GM12878 (cell line): ENCODE data around the gene KLHL3. TPM values are rescaled to one million over a fixed set of nuclear protein-coding genes. Genes with fewer than 3 reads are reported as not detected.

Source experiments
- ATAC-seq: fragments of 200-7000 bp; cut with Tn5 transposase; 3 replicates; pipeline ENCODE4 v1.9.1; 2020; ENCODE audit warnings: mild to moderate bottlenecking, moderate library complexity
- BruUV-seq: library from RNA; stranded (reverse); fragments of 400-500 nt; replicated peaks from 2 replicates; lab custom pipeline; 2021; lab: Mats Ljungman, UMichigan
- CTCF ChIA-PET: fragments of 300-600 bp; sonication (Branson Sonifier 250); formaldehyde crosslinking; extraction: SDS; loops from one replicate; lab custom pipeline; 2021; ENCODE audit warnings: inconsistent platforms; lab: Yijun Ruan, JAX
- POLR2A ChIA-PET: fragments of 350-600 bp; formaldehyde crosslinking; extraction: SDS; loops from one replicate; lab custom pipeline; 2021; ENCODE audit warnings: inconsistent platforms; lab: Charles Lee
- RAD21 ChIA-PET: fragments of 300-600 bp; sonication (Branson Sonifier 250); formaldehyde crosslinking; loops from one replicate; lab custom pipeline; 2023; ENCODE audit warnings: antibody characterized with exemption; ENCODE audit not compliant: unreplicated experiment; lab: Charles Lee
- SMC1A ChIA-PET: fragments of 300-600 bp; sonication (Branson Sonifier 250); formaldehyde crosslinking; loops from one replicate; lab custom pipeline; 2023; ENCODE audit not compliant: unreplicated experiment, uncharacterized antibody; lab: Charles Lee
- DNase-seq: peaks from one replicate; pipeline ENCODE4 v3.0.0-alpha.2; 2011; ENCODE audit warnings: low read depth, low spot score
- FAIRE-seq: peaks from 3 replicates; lab custom pipeline; 2011; peaks lifted over from hg19 to GRCh38; lab: Jason Lieb, UNC
- H2AFZ ChIP-seq: 2 replicates; pipeline ENCODE4 v1.6.0; 2011; ENCODE audit warnings: low read depth, low read length, control low read depth; ENCODE audit not compliant: control insufficient read depth
- H3K27ac ChIP-seq: 2 replicates; pipeline ENCODE4 v1.5.1; 2011; ENCODE audit warnings: control low read depth; ENCODE audit not compliant: control insufficient read depth, insufficient read depth
- H3K27me3 ChIP-seq, 2 experiments: replicated peaks in 1 of 2; 2 replicates each; pipeline versions ENCODE4 v1.6.0 to v1.6.1; 2011; ENCODE audit warnings: low read length in 1 of 2; ENCODE audit not compliant: control insufficient read depth in 2 of 2, insufficient read depth in 2 of 2
- H3K36me3 ChIP-seq, 2 experiments: 2 replicates each; pipeline ENCODE4 v1.5.1; 2011; ENCODE audit warnings: low read length in 1 of 2; ENCODE audit not compliant: control insufficient read depth in 2 of 2, insufficient read depth in 2 of 2
- H3K4me1 ChIP-seq: 2 replicates; pipeline ENCODE4 v1.6.1; 2011; ENCODE audit warnings: mild to moderate bottlenecking, low read length, moderate library complexity, mixed read lengths; ENCODE audit not compliant: control insufficient read depth, insufficient read depth
- H3K4me2 ChIP-seq: 2 replicates; pipeline ENCODE4 v1.6.0; 2011; ENCODE audit warnings: control low read depth; ENCODE audit not compliant: control insufficient read depth, insufficient read depth
- H3K4me3 ChIP-seq: fragments of 200-600 bp; sonication (generic); 2 replicates; pipeline ENCODE4 v1.5.1; 2016
- H3K79me2 ChIP-seq: 2 replicates; pipeline ENCODE4 v1.6.0; 2011; ENCODE audit warnings: low read length; ENCODE audit not compliant: control insufficient read depth, insufficient read depth
- H3K9ac ChIP-seq: 2 replicates; pipeline ENCODE4 v1.8.0; 2011; ENCODE audit warnings: low read length, control low read depth, mixed read lengths; ENCODE audit not compliant: control insufficient read depth, insufficient read depth
- H3K9me3 ChIP-seq: replicated peaks from 3 replicates; pipeline ENCODE4 v1.5.1; 2011; ENCODE audit warnings: mild to moderate bottlenecking, low read length; ENCODE audit not compliant: control insufficient read depth, insufficient read depth
- H4K20me1 ChIP-seq: 2 replicates; pipeline ENCODE4 v1.6.0; 2011; ENCODE audit not compliant: control insufficient read depth, insufficient read depth
- CHD4 ChIP-seq: fragments of 200-600 bp; sonication (generic); IDR thresholded peaks from 2 replicates; pipeline ENCODE4 v1.6.1; 2016; ENCODE audit warnings: mild to moderate bottlenecking
- CUX1 ChIP-seq: IDR thresholded peaks from 2 replicates; pipeline ENCODE4 v1.6.1; 2012; ENCODE audit warnings: improper control_type of control experiment, low read depth, low read length; ENCODE audit not compliant: insufficient replicate concordance
- FOXK2 ChIP-seq: fragments of 450-650 bp; IDR thresholded peaks from 2 replicates; pipeline ENCODE4 v1.6.1; 2017; ENCODE audit warnings: mild to moderate bottlenecking, moderate library complexity
- KLF5 ChIP-seq: fragments of 450-650 bp; IDR thresholded peaks from 2 replicates; pipeline ENCODE4 v1.6.1; 2014; ENCODE audit warnings: mild to moderate bottlenecking; ENCODE audit not compliant: partially characterized antibody
- MLLT1 ChIP-seq: fragments of 450-650 bp; IDR thresholded peaks from 2 replicates; pipeline ENCODE4 v1.6.1; 2016; ENCODE audit warnings: mild to moderate bottlenecking
- NFYB ChIP-seq: IDR thresholded peaks from 2 replicates; pipeline ENCODE4 v1.6.1; 2011; ENCODE audit warnings: low read depth, mild to moderate bottlenecking, low read length, improper control_type of control experiment, moderate library complexity; ENCODE audit not compliant: insufficient read depth
- POLR2AphosphoS5 ChIP-seq: IDR thresholded peaks from 2 replicates; pipeline ENCODE4 v1.6.1; 2011; ENCODE audit warnings: mild to moderate bottlenecking, low read length, inconsistent platforms
- RUNX3 ChIP-seq: IDR thresholded peaks from 2 replicates; pipeline ENCODE4 v1.6.1; 2012; ENCODE audit warnings: low read length, inconsistent platforms
- SRF ChIP-seq, 2 experiments: IDR thresholded peaks; 2 replicates each; pipeline ENCODE4 v1.6.1; 2011; ENCODE audit warnings: low read depth in 2 of 2, low read length in 2 of 2, mild to moderate bottlenecking in 1 of 2, moderate library complexity in 1 of 2
- TAF1 ChIP-seq: IDR thresholded peaks from 2 replicates; pipeline ENCODE4 v1.6.1; 2011; ENCODE audit warnings: mild to moderate bottlenecking, low read depth, low read length, borderline replicate concordance
- WGBS: methylation state at CpG from one replicate; pipeline ENCODE4 v1.1.6; 2016; ENCODE audit warnings: low lambda C conversion rate; ENCODE audit not compliant: insufficient replicate concordance, insufficient coverage; ENCODE audit errors: missing lambda C conversion rate; 5-methylcytosine and 5-hydroxymethylcytosine counted together
- in situ Hi-C: fragments of 300-500 bp; cut with MboI; formaldehyde crosslinking; loops from 9 replicates; pipeline ENCODE4 v1.14.3; 2018; ENCODE audit warnings: mixed read lengths
- intact Hi-C: fragments of 100-400 bp; cut with micrococcal nuclease; formaldehyde crosslinking; loops from one replicate; pipeline ENCODE4 v1.14.2; 2022; ENCODE audit not compliant: unreplicated experiment
- polyA plus RNA-seq, 11 experiments: library from polyadenylated mRNA; depleted of rRNA in 4 of 11; unstranded in 6 of 11; stranded (reverse) in 5 of 11; fragments of >200 nt; fragmentation: Nextera tagmentation in 4 of 11; fragmentation: Illumina TruSeq in 1 of 11; extraction: Ambion mirVana in 4 of 11; extraction: Trizol in 1 of 11; gene quantifications; 1 replicate in 1 of 11; 2 replicates in 10 of 11; pipeline versions ENCODE4 v1.2.1 to v1.2.3, GENCODE V29; 2011 to 2016; ENCODE audit warnings: inconsistent platforms in 2 of 11, missing spikeins in 2 of 11, low read depth in 1 of 11
- total RNA-seq, 4 experiments: library from RNA; depleted of rRNA in 3 of 4; stranded (reverse); fragments of >200 nt in 3 of 4; fragmentation: Illumina TruSeq in 1 of 4; extraction: Trizol in 1 of 4; gene quantifications; 2 replicates each; pipeline versions ENCODE4 v1.2.1 to v1.2.3, GENCODE V29; 2013 to 2021

The KLHL3 gene
- total and polyA plus RNA-seq, 10 of the 15 experiments (the other 5 are each of a cell fraction or from before 2014, with no cell fraction given), result 1.7 to 11.7 (median 5.6) TPM

GRCh38 chr5:137669811-137670210 is 66.1 kb downstream of the KLHL3 start:
- intact Hi-C loops, result no loop called here
- ChIA-PET SMC1A (interaction anchor here (1.0 to 1.9 kb wide), 3 partner anchors 8 to 10 kb away, joined by 3 to 7 read pairs (median 4); no protein-coding TSS in a partner anchor), CTCF (interaction anchor here (1.1 to 16.9 kb wide), 4 partner anchors 9 to 69 kb away, joined by 4 to 619 read pairs (median 22); partner anchors contain the start of gene KLHL3), POLR2A (no interaction called here), RAD21 (interaction anchor here (2.1 kb wide), 1 partner anchor 10 kb away, joined by 5 read pairs; no protein-coding TSS in a partner anchor)
- in situ Hi-C loops, result loop anchor here (10.0 kb wide), 1 partner anchor 465 kb away; the partner anchor contains the start of gene NME5
- DNase-seq, result no peak
- no peak overlapping the region for H3K4me3 ChIP-seq
- H3K79me2 ChIP-seq, result no peaks in the 10 kb centered on the region
- H4K20me1 ChIP-seq, result no peaks in the 10 kb centered on the region
- TF ChIP-seq CUX1 (no peak), NFYB (no peak), KLF5 (no peak), RUNX3 (no peak), POLR2AphosphoS5 (no peak), FOXK2 (no peak), TAF1 (no peak), CHD4 (no peak), MLLT1 (no peak), SRF (IDR thresholded peaks at IDR 0.05; ENCODE audit: low read depth in 2 of 2, low read length in 2 of 2) (no peak)
- TF ChIP-seq, all 136 proteins: peak for 0
- H3K9ac ChIP-seq, result no peak overlapping the region
- no peak overlapping the region for H2AFZ ChIP-seq
- WGBS, result 75% methylated on average over 4 of the region's 4 CpGs
- peaks cover 14% of the 10 kb centered on the region for H3K4me1 ChIP-seq
- H3K27ac ChIP-seq, result no peak overlapping the region
- H3K9me3 ChIP-seq, result no peaks in the 10 kb centered on the region
- H3K36me3 ChIP-seq, result no peaks in the 10 kb centered on the region; a peak in 1 of 4 replicates
- H3K27me3 ChIP-seq, result no peaks in the 10 kb centered on the region
- no TSS peak for BruUV-seq
- no peak overlapping the region for H3K4me2 ChIP-seq
- no peak for FAIRE-seq
- no peak for ATAC-seq
